GM18873 (cell line): Measurements from ENCODE around the gene HK1.

Experiments
- ATAC-seq: cut with Tn5 transposase; IDR thresholded peaks from one replicate; pipeline ENCODE4 v1.9.1; 2021; ENCODE audit warnings: mild to moderate bottlenecking, moderate library complexity, moderate number of reproducible peaks; ENCODE audit not compliant: unreplicated experiment, low FRiP score

The HK1 gene

DNA sequence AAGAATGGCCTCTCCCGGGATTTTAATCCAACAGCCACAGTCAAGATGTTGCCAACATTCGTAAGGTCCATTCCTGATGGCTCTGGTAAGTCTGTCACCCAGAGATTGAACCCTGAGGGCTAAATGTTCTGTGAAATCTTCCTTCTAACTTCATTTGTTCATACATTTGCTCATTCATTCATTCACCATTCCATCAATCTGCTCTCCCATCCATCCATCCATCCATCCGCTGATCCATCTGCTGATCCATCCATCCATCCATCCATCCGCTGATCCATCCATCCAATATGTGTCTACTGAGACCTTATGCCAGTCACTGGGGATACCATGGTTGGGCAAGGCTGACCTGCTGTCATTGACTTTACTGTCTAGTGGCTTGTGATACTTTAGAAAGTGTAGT is 65.6 kb downstream of the HK1 start:
- no peak for ATAC-seq

DNA sequence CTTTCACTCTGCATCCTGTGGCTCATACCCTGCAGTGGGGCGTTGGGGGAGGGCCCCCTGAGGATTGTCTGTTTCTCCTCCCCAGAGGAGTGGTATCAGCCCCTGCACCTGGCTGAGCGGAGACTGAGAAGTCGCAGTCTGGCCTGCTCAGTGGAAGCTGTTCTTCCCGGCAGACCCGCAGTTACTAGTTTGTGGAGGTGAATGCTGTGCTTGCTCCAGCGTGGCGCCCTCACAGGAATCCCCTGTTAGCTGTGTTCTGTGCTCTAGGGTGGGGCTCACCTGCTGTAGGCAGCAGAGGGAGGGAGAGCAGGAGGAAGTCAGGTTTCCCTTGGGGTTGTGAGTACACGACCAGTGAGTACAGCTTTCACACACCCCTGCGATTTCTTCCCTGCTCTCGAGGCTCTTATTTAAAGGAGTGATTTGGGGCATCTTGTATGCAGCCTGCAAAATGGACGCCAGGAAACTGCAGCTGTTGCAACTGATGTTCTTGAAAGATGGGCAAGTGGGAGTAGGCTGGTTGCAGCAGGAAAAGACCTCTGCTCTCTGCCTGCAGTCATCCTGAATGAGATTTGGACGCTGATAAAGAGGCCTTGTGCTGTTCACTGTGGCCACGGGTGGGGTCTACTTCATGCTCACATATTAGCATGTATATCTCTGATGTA is 66.4 kb downstream of the HK1 start:
- ATAC-seq = no peak

DNA sequence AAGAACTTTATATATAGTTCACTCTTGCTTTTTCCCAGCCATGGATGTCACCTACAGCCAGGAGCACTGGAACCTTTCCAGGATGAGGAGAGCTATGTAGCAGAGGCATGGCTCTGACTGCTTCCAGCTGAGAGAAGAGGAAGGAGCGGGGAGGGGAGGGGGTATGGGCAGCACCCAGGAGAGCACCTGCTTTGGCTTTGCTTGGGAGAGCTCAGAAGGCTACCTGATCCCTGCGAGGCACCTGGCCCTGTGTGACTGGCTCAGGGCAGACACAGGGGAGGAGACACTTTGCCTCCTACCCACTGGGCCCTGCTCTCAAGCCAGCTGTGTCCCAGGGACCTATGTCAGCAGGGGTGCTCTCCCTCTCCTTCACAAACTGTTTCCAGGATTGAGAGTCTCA is 67.1 kb downstream of the HK1 start:
- ATAC-seq = no peak

GRCh38 chr10:69345890-69346474 is 67.7 kb downstream of the HK1 start:
- ATAC-seq = no peak

- ATAC-seq = no peak
These were observed 68.5 kb downstream of the HK1 start for GRCh38 chr10:69346776-69347175.

- ATAC-seq = no peak
These were observed 70.7 kb downstream of the HK1 start for GRCh38 chr10:69348816-69349541.

DNA sequence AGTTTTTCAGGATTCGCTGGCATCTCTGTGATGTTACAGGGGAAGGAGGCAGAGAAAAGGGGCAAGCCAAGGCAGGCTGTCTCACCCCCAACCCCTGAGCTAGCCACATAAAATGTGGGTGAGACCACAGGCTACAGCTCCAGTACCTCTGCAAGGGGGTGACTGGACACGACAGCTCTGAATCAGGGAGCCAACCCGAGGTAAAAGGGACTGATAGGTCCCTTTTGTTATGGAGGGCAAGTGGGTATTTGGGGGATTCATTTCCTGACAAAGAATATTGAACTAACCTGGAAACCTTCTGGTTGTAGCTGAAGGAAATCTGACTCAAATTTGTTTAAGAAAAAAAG is 71.2 kb downstream of the HK1 start:
- ATAC-seq = no peak

GRCh38 chr10:69351589-69351988 is 73.3 kb downstream of the HK1 start:
- no peak for ATAC-seq

DNA sequence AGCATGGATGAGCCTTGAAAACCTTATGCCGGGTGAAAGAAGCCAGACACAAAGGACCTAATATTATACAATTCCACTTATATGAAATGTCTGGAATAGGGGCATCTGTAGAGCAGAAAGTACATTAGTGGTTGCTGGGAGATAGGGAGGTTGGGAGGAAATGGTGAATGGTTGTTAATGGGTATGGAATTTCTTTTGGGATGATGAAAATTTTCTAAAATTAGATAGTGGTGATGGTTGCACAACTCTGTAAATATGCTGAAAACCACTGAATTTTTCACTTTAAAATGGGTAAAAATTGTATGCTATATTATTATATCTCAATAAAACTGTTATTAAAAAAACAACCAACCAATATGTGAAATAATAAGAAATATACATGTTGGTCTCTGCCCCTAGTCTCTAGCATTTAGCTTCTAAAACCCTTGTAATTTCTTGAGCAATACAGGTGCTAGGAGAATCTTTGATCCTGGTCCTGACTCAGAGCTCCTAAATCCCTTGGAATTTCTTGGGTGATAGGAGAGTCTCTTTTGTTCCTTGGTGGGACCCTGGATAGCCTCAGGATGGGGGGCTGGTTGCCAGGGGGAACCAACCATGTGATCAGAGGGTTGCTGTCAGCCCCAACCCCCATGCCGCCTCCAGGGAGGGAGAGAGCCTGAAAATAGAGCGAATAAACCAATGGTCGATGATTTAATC is 74.4 kb downstream of the HK1 start:
- no peak for ATAC-seq

GRCh38 chr10:69353977-69354635 is 75.8 kb downstream of the HK1 start:
- no peak for ATAC-seq

- ATAC-seq = no peak
These were observed 77.9 kb downstream of the HK1 start for GRCh38 chr10:69356187-69356586.

- no peak for ATAC-seq
These were observed 80.0 kb downstream of the HK1 start for GRCh38 chr10:69358148-69358795.

DNA sequence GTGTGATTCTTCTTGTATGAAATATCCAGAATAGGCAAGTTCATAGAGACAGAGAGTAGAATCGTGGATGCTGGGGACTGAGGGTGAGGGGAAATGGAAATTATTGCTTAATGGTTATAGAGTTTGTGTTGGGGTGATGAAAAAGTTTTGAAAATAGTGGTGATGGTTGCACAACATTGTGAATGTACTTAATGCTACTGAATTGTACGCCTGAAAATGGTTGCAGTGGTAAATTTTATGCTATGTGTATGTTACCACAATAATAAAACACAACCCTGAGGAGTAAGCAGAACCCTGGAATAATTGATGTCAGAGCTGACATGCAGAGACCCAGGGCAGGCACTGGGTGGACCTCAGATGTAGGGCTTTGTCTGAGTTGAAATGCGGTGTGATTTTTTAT is 80.9 kb downstream of the HK1 start:
- ATAC-seq = no peak

- ATAC-seq = no peak
These were observed 81.3 kb downstream of the HK1 start for GRCh38 chr10:69359594-69359993.

- no peak for ATAC-seq
These were observed 82.4 kb downstream of the HK1 start for GRCh38 chr10:69360485-69361302.

DNA sequence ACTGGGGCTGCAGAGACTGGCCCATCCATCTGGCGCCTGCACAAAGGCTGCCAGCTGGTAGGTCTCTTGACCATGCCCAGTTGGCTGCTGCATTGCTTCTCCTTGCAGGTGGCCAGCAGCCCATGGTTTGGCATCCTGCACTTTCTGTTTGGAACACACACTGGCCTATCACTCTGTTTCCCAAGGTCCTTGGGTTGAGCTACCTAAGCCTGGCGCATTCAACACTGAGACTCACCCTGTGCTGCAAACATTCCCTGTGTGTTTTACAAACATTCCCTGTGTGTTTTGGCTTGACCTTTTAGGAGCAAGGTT is 83.0 kb downstream of the HK1 start:
- no peak for ATAC-seq

GRCh38 chr10:69362471-69362954 is 84.2 kb downstream of the HK1 start:
- no peak for ATAC-seq

GRCh38 chr10:69363666-69364065 is 85.4 kb downstream of the HK1 start:
- no peak for ATAC-seq

- ATAC-seq = no peak
These were observed 86.1 kb downstream of the HK1 start for GRCh38 chr10:69364232-69364940.
